IPS DF 4.7 (cell line): Measurements from ENCODE around the gene HEBP2.

ENCODE experiments used
- DNase-seq: peaks from one replicate; pipeline ENCODE4 v3.0.0-alpha.2; 2013; ENCODE audit warnings: low spot score; ENCODE audit errors: extremely low read depth

Gene HEBP2

GRCh38 chr6:138397128-138398122, 6.6 kb upstream of the HEBP2 start:
- DNase-seq, result no peak

GRCh38 chr6:138400326-138400725, 3.7 kb upstream of the HEBP2 start:
- DNase-seq, result no peak

- DNase-seq, result no peak
These were observed 1.8 kb upstream of the HEBP2 start for GRCh38 chr6:138401960-138402837.

- DNase-seq, result no peak
These were observed 1.2 kb upstream of the HEBP2 start for GRCh38 chr6:138402838-138403187.

- no peak for DNase-seq
These were observed 661 bp upstream of the HEBP2 start for GRCh38 chr6:138403324-138403800.

GRCh38 chr6:138404666-138405337, 779 bp downstream of the HEBP2 start:
- DNase-seq, result no peak

GRCh38 chr6:138405816-138406413, 1.9 kb downstream of the HEBP2 start:
- no peak for DNase-seq

GRCh38 chr6:138406443-138406842, 2.4 kb downstream of the HEBP2 start:
- no peak for DNase-seq

GRCh38 chr6:138410048-138410735, 6.2 kb downstream of the HEBP2 start:
- DNase-seq, result no peak

- no peak for DNase-seq
These were observed 7.2 kb downstream of the HEBP2 start for GRCh38 chr6:138410972-138411880.

GRCh38 chr6:138415125-138415524, 11.1 kb downstream of the HEBP2 start:
- DNase-seq, result no peak

GRCh38 chr6:138416206-138416605, 12.2 kb downstream of the HEBP2 start:
- no peak for DNase-seq

GRCh38 chr6:138417493-138418117, 13.6 kb downstream of the HEBP2 start:
- no peak for DNase-seq

GRCh38 chr6:138418118-138418742, 14.2 kb downstream of the HEBP2 start:
- no peak for DNase-seq

- DNase-seq, result no peak
These were observed 15.7 kb downstream of the HEBP2 start for GRCh38 chr6:138419766-138420165.

GRCh38 chr6:138420356-138420755, 16.3 kb downstream of the HEBP2 start:
- DNase-seq, result no peak

- DNase-seq, result no peak
These were observed 17.1 kb downstream of the HEBP2 start for GRCh38 chr6:138421089-138421488.

- no peak for DNase-seq
These were observed 17.6 kb downstream of the HEBP2 start for GRCh38 chr6:138421608-138422007.
